HepG2 (cell line): Measurements from ENCODE around the gene STAM. TPM values are rescaled to one million over a fixed set of nuclear protein-coding genes. Genes with fewer than 3 reads are reported as not detected.

Source experiments
- NCOA2 ChIP-seq: sonication (generic); formaldehyde crosslinking; IDR thresholded peaks from 2 replicates; pipeline ENCODE4 v1.8.0; 2022; ENCODE audit warnings: inconsistent platforms
- TGIF2 ChIP-seq: IDR thresholded peaks from 2 replicates; pipeline ENCODE4 v1.6.1; 2016; ENCODE audit warnings: control low read depth, missing compliant biosample characterization
- polyA plus RNA-seq, 8 experiments: library from polyadenylated mRNA; depleted of rRNA in 3 of 8; stranded (reverse) in 7 of 8; unstranded in 1 of 8; fragments of >200 nt; fragmentation: Illumina TruSeq in 4 of 8; extraction: Trizol in 4 of 8; gene quantifications; 2 replicates each; pipeline versions ENCODE4 v1.2.1 to v1.2.3, GENCODE V29; 2011 to 2016; ENCODE audit warnings: low read depth in 4 of 8, missing spikeins in 1 of 8, mixed read lengths in 1 of 8; ENCODE audit not compliant: insufficient read depth in 1 of 8
- total RNA-seq, 5 experiments: library from RNA; depleted of rRNA; stranded (reverse); fragments of >200 nt; fragmentation: Illumina TruSeq; extraction: Trizol; gene quantifications; 2 replicates each; pipeline ENCODE4 v1.2.3, GENCODE V29; 2016; ENCODE audit warnings: low read depth in 1 of 5
- TF ChIP-seq, protein P1 (sequence below): sonication (generic); formaldehyde crosslinking; IDR thresholded peaks from 2 replicates; pipeline ENCODE4 v1.4.0; 2020; ENCODE audit warnings: mild to moderate bottlenecking, missing genetic modification reagents
- TF ChIP-seq, protein P2 (sequence below): sonication (generic); formaldehyde crosslinking; IDR thresholded peaks from 2 replicates; pipeline ENCODE4 v1.9.0; 2021; ENCODE audit warnings: missing genetic modification reagents, mild to moderate bottlenecking, borderline replicate concordance
- TF ChIP-seq, protein P3 (sequence below): sonication (generic); formaldehyde crosslinking; IDR thresholded peaks from 2 replicates; pipeline ENCODE4 v1.5.0; 2020; ENCODE audit warnings: mild to moderate bottlenecking, missing genetic modification reagents
- TF ChIP-seq, protein P4 (sequence below): sonication (generic); formaldehyde crosslinking; IDR thresholded peaks from 2 replicates; pipeline ENCODE4 v1.5.0; 2020; ENCODE audit warnings: missing genetic modification reagents

STAM gene
- total and polyA plus RNA-seq, 2 of the 13 experiments (the other 11 are each of a cell fraction or from before 2014, with no cell fraction given): 19.5 to 25.1 TPM

DNA sequence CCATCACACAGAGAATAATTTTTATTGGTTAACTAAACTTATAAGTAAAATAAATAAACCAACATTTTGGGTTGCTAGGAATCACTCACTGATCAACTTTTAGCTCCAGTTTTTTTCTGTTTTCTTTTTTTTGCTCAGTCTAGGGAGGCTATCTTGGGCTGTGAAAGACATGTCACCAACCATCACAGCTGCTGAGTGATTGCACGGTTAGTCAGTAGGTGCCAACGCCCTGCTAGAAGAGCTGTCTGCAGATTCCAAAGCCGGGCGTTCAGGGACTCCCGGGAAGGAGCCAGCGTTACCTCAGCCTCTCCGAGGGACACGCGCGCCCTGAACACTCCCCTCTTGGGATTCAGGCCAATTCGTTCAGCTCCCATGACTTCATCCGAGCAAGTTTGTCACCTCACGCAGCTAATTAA is 604 bp upstream of the STAM start (continued):
- TF ChIP-seq, protein P1, sequence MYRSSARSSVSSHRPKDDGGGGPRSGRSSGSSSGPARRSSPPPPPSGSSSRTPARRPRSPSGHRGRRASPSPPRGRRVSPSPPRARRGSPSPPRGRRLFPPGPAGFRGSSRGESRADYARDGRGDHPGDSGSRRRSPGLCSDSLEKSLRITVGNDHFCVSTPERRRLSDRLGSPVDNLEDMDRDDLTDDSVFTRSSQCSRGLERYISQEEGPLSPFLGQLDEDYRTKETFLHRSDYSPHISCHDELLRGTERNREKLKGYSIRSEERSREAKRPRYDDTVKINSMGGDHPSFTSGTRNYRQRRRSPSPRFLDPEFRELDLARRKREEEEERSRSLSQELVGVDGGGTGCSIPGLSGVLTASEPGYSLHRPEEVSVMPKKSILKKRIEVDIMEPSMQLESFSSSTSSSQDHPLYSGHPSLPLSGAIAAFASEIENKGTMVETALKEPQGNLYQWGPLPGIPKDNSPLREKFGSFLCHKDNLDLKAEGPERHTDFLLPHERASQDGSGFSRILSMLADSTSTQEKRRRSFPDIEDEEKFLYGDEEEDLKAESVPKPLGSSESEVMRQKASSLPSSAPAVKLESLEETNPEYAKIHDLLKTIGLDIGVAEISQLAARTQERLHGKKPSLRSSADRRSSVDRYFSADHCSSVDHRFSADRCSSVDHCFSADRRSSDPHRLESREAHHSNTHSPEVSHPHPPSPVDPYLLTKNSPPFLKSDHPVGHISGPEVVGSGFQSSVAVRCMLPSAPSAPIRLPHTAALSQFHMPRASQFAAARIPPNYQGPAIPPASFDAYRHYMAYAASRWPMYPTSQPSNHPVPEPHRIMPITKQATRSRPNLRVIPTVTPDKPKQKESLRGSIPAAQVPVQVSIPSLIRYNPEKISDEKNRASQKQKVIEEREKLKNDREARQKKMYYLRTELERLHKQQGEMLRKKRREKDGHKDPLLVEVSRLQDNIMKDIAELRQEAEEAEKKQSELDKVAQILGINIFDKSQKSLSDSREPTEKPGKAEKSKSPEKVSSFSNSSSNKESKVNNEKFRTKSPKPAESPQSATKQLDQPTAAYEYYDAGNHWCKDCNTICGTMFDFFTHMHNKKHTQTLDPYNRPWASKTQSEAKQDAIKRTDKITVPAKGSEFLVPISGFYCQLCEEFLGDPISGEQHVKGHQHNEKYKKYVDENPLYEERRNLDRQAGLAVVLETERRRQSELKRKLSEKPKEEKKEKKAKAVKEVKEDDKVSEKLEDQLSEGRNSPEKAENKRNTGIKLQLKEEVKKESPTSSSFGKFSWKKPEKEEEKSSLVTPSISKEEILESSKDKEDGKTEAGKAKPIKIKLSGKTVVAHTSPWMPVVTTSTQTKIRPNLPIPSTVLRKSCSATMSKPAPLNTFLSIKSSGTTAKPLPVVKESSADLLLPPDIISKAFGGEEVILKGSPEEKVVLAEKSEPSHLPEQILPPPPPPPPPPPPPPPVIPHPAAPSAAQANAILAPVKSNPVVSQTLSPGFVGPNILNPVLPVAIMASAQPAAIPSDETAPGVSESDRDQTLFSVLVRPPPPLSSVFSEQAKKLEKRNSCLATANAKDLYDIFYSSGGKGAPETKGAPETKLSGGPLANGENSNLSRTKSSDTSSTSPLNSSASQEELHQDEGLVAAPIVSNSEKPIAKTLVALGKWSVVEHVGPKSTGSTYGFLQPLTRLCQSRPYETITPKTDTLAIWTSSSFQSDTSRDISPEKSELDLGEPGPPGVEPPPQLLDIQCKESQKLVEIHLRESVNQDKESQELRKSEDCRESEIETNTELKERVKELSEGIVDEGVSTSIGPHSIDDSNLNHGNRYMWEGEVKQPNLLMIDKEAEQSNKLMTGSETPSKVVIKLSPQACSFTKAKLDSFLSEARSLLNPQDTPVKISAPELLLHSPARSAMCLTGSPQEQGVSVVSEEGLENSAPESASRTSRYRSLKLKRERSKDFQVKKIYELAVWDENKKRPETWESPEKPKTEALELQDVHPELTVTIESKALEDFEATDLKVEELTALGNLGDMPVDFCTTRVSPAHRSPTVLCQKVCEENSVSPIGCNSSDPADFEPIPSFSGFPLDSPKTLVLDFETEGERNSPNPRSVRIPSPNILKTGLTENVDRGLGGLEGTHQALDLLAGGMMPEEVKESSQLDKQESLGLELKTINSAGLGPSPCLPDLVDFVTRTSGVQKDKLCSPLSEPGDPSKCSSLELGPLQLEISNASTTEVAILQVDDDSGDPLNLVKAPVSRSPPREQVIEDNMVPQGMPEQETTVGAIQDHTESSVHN (CRISPR knock-in tag): no peak
- TF ChIP-seq, protein P2, sequence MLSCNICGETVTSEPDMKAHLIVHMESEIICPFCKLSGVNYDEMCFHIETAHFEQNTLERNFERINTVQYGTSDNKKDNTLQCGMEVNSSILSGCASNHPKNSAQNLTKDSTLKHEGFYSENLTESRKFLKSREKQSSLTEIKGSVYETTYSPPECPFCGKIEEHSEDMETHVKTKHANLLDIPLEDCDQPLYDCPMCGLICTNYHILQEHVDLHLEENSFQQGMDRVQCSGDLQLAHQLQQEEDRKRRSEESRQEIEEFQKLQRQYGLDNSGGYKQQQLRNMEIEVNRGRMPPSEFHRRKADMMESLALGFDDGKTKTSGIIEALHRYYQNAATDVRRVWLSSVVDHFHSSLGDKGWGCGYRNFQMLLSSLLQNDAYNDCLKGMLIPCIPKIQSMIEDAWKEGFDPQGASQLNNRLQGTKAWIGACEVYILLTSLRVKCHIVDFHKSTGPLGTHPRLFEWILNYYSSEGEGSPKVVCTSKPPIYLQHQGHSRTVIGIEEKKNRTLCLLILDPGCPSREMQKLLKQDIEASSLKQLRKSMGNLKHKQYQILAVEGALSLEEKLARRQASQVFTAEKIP (CRISPR knock-in tag): no peak
- 0 out of 2 replicates have a peak, but pooled peaks have one; percentile 20 for TF ChIP-seq TGIF2 (CRISPR knock-in tag)
- no peak for TF ChIP-seq NCOA2 (CRISPR knock-in tag)
- TF ChIP-seq, protein P3, sequence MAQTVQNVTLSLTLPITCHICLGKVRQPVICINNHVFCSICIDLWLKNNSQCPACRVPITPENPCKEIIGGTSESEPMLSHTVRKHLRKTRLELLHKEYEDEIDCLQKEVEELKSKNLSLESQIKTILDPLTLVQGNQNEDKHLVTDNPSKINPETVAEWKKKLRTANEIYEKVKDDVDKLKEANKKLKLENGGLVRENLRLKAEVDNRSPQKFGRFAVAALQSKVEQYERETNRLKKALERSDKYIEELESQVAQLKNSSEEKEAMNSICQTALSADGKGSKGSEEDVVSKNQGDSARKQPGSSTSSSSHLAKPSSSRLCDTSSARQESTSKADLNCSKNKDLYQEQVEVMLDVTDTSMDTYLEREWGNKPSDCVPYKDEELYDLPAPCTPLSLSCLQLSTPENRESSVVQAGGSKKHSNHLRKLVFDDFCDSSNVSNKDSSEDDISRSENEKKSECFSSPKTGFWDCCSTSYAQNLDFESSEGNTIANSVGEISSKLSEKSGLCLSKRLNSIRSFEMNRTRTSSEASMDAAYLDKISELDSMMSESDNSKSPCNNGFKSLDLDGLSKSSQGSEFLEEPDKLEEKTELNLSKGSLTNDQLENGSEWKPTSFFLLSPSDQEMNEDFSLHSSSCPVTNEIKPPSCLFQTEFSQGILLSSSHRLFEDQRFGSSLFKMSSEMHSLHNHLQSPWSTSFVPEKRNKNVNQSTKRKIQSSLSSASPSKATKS: no peak
- TF ChIP-seq, protein P4, sequence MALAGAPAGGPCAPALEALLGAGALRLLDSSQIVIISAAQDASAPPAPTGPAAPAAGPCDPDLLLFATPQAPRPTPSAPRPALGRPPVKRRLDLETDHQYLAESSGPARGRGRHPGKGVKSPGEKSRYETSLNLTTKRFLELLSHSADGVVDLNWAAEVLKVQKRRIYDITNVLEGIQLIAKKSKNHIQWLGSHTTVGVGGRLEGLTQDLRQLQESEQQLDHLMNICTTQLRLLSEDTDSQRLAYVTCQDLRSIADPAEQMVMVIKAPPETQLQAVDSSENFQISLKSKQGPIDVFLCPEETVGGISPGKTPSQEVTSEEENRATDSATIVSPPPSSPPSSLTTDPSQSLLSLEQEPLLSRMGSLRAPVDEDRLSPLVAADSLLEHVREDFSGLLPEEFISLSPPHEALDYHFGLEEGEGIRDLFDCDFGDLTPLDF (CRISPR knock-in tag): no peak
